Liver (tissue), 9 donors: ENCODE measurements around the gene IQSEC3. TPM values are rescaled to one million over a fixed set of nuclear protein-coding genes. Genes with fewer than 3 reads are reported as not detected.

Experiments used
- DNase-seq: peaks from one replicate; pipeline ENCODE4 v3.0.0-alpha.2; 2017; ENCODE audit warnings: low spot score
- H3K27ac ChIP-seq, 2 donors: one replicate each; pipeline ENCODE4 v1.7.0; 2013; ENCODE audit warnings: inconsistent platforms in 2 of 2, low read length in 2 of 2, control low read depth in 1 of 2, low read depth in 1 of 2, mild to moderate bottlenecking in 1 of 2
- H3K27me3 ChIP-seq, 4 donors: one replicate each; pipeline versions ENCODE4 v1.6.1 to v1.7.0; 2013; ENCODE audit warnings: low read length in 3 of 4, inconsistent platforms in 1 of 4, mild to moderate bottlenecking in 1 of 4, moderate library complexity in 1 of 4; ENCODE audit not compliant: control insufficient read depth in 4 of 4, insufficient read depth in 4 of 4
- H3K36me3 ChIP-seq, 4 donors: one replicate each; pipeline versions ENCODE4 v1.6.1 to v1.7.0; 2013; ENCODE audit warnings: low read length in 3 of 4, mild to moderate bottlenecking in 3 of 4, low read depth in 1 of 4, moderate library complexity in 1 of 4; ENCODE audit not compliant: control insufficient read depth in 4 of 4, insufficient read depth in 3 of 4
- H3K4me1 ChIP-seq, 4 donors: one replicate each; pipeline versions ENCODE4 v1.6.1 to v1.7.0; 2013; ENCODE audit warnings: low read length in 3 of 4, mild to moderate bottlenecking in 3 of 4, moderate library complexity in 1 of 4; ENCODE audit not compliant: control insufficient read depth in 4 of 4, insufficient read depth in 4 of 4
- H3K4me3 ChIP-seq, 3 donors: one replicate each; pipeline versions ENCODE4 v1.6.1 to v1.7.0; 2013; ENCODE audit warnings: low read length in 3 of 3, control low read depth in 1 of 3, low read depth in 1 of 3, mild to moderate bottlenecking in 1 of 3
- H3K9ac ChIP-seq, 2 donors: one replicate each; pipeline ENCODE4 v1.7.0; 2013; ENCODE audit warnings: low read length in 2 of 2, mild to moderate bottlenecking in 2 of 2, moderate library complexity in 2 of 2, control low read depth in 1 of 2, low read depth in 1 of 2
- H3K9me3 ChIP-seq, 4 donors: one replicate each; pipeline versions ENCODE4 v1.6.1 to v1.7.0; 2013; ENCODE audit warnings: low read length in 3 of 4; ENCODE audit not compliant: control insufficient read depth in 4 of 4
- EGR1 ChIP-seq, 2 donors: IDR thresholded peaks; 2 replicates each; pipeline ENCODE4 v1.6.1; 2016 to 2018; ENCODE audit warnings: antibody characterized with exemption in 2 of 2, low read depth in 2 of 2
- FOXA1 ChIP-seq: IDR thresholded peaks from 2 replicates; pipeline ENCODE4 v1.6.1; 2016; ENCODE audit warnings: antibody characterized with exemption
- FOXA2 ChIP-seq: IDR thresholded peaks from 2 replicates; pipeline ENCODE4 v1.6.1; 2016; ENCODE audit warnings: antibody characterized with exemption
- GABPA ChIP-seq, 2 donors: IDR thresholded peaks in 1 of 2; conservative IDR thresholded peaks in 1 of 2; 2 replicates each; pipeline ENCODE4 v1.6.1; 2016; ENCODE audit warnings: antibody characterized with exemption in 2 of 2, mild to moderate bottlenecking in 1 of 2, moderate library complexity in 1 of 2
- HNF4A ChIP-seq, 2 donors: conservative IDR thresholded peaks; 2 replicates each; pipeline ENCODE4 v1.6.1; 2016; ENCODE audit warnings: antibody characterized with exemption in 2 of 2, mild to moderate bottlenecking in 2 of 2
- HNF4G ChIP-seq: IDR thresholded peaks from 2 replicates; pipeline ENCODE4 v1.6.1; 2016; ENCODE audit warnings: antibody characterized with exemption
- JUND ChIP-seq, 2 donors: IDR thresholded peaks; 2 replicates each; pipeline ENCODE4 v1.6.1; 2016; ENCODE audit warnings: antibody characterized with exemption in 2 of 2
- NR2F2 ChIP-seq: IDR thresholded peaks from 2 replicates; pipeline ENCODE4 v1.6.1; 2016; ENCODE audit warnings: antibody characterized with exemption
- RAD21 ChIP-seq, 2 donors: IDR thresholded peaks; 2 replicates each; pipeline ENCODE4 v1.6.1; 2016; ENCODE audit warnings: antibody characterized with exemption in 2 of 2, mild to moderate bottlenecking in 2 of 2
- RXRA ChIP-seq, 2 donors: IDR thresholded peaks; 2 replicates each; pipeline ENCODE4 v1.6.1; 2017 to 2018; ENCODE audit warnings: antibody characterized with exemption in 2 of 2, mild to moderate bottlenecking in 1 of 2
- SP1 ChIP-seq: IDR thresholded peaks from 2 replicates; pipeline ENCODE4 v1.6.1; 2018; ENCODE audit warnings: antibody characterized with exemption, mild to moderate bottlenecking
- TAF1 ChIP-seq: conservative IDR thresholded peaks from 2 replicates; pipeline ENCODE4 v1.6.1; 2016; ENCODE audit warnings: antibody characterized with exemption, mild to moderate bottlenecking
- YY1 ChIP-seq: IDR thresholded peaks from 2 replicates; pipeline ENCODE4 v1.6.1; 2016; ENCODE audit warnings: antibody characterized with exemption, mild to moderate bottlenecking
- whole genome bisulfite sequencing: extraction: QIAGEN DNeasy Blood & Tissue Kit; methylation state at CpG from one replicate; pipeline ENCODE4 v1.1.7; 2013; 5-methylcytosine and 5-hydroxymethylcytosine counted together
- polyA plus RNA-seq, 2 donors: library from polyadenylated mRNA; stranded (reverse) in 1 of 2; unstranded in 1 of 2; fragments of 200-250 nt in 1 of 2; fragments of >200 nt in 1 of 2; fragmentation: Nextera tagmentation in 1 of 2; extraction: Ambion mirVana in 1 of 2; gene quantifications; one replicate each; pipeline versions ENCODE4 v1.2.1 to v1.2.3, GENCODE V29; 2013 to 2015
- total RNA-seq, 2 donors: library from RNA; depleted of rRNA; stranded (reverse); fragments of >200 nt; gene quantifications; one replicate each; pipeline ENCODE4 v1.2.3, GENCODE V29; 2014
- TF ChIP-seq, protein P1 (sequence below): IDR thresholded peaks from 2 replicates; pipeline ENCODE4 v1.6.1; 2016; ENCODE audit warnings: antibody characterized with exemption
- TF ChIP-seq, protein P2 (sequence below): IDR thresholded peaks from 2 replicates; pipeline ENCODE4 v1.6.1; 2016; ENCODE audit warnings: antibody characterized with exemption, mild to moderate bottlenecking
- TF ChIP-seq, protein P3 (sequence below): IDR thresholded peaks from 2 replicates; pipeline ENCODE4 v1.6.1; 2016; ENCODE audit warnings: antibody characterized with exemption
- donor health status: healthy.
- donor health status: healthy.
- donor health status: healthy.
- donor health status: healthy.
- donor health status: healthy.

IQSEC3 gene
- total and polyA plus RNA-seq, 4 donors: under 0.01 to 0.79 (median 0.48) TPM

DNA sequence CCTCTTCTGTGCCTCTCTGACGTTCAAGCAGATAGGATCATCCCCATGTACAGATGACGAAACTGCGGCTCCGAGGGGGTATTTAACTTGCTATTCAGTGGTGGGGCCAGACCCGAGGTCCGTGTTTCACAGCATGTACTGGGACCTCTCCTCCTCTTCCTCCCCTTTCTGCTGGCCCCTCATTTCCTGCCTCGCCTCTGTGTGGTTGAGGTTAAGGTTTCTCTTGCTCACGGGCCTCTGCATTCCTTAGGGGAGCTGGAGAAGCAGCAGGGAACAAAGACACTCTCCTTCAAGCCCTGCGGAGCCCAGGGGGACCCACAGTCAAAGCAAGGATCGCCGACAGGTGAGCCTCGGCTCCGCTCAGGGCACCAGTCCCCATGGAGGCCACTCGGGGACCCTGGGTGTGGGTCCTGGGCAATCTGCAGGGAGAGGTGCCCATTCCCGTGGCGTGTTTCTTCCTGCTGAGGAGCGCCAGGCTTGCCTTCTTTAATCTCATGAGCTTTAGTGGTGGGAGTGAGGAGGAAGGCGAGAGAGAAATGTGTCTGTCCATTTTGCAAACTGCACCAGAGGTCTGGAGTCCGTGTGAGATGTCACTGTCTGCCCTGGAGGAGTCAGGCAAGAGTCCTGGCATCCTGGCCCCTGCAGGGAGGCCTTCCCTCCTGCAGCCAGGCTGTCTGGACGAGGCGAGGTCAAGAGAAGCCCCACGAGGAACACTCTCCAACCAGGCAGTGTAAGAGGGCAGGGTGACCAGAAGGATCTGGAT lies 102.4 kb downstream of the IQSEC3 start:
- Histone ChIP-seq H3K9me3 (no peaks in the 10 kb centered on the region), H3K4me1 (peaks cover 0 to 13% (median 6%) of the 10 kb centered on the region in 4 donors), H3K4me3 (no peak overlapping the region), H3K36me3 (no peaks in the 10 kb centered on the region), H3K27ac (no peak overlapping the region), H3K9ac (no peak overlapping the region), H3K27me3 (no peaks in the 10 kb centered on the region)
- no peak for TF ChIP-seq GABPA (IDR thresholded peaks at IDR 0.05 in 1 of 2, conservative IDR thresholded peaks at IDR 0.05 in 1 of 2)
- no peak for TF ChIP-seq NR2F2
- TF ChIP-seq HNF4G: no peak
- TF ChIP-seq EGR1 (IDR thresholded peaks at IDR 0.05; ENCODE audit: low read depth in 2 of 2): no peak
- no peak for TF ChIP-seq RXRA (IDR thresholded peaks at IDR 0.05)
- no peak for TF ChIP-seq TAF1
- no peak for TF ChIP-seq FOXA1
- DNase-seq: no peak
- WGBS: 83% methylated on average over 22 of the region's 22 CpGs

DNA sequence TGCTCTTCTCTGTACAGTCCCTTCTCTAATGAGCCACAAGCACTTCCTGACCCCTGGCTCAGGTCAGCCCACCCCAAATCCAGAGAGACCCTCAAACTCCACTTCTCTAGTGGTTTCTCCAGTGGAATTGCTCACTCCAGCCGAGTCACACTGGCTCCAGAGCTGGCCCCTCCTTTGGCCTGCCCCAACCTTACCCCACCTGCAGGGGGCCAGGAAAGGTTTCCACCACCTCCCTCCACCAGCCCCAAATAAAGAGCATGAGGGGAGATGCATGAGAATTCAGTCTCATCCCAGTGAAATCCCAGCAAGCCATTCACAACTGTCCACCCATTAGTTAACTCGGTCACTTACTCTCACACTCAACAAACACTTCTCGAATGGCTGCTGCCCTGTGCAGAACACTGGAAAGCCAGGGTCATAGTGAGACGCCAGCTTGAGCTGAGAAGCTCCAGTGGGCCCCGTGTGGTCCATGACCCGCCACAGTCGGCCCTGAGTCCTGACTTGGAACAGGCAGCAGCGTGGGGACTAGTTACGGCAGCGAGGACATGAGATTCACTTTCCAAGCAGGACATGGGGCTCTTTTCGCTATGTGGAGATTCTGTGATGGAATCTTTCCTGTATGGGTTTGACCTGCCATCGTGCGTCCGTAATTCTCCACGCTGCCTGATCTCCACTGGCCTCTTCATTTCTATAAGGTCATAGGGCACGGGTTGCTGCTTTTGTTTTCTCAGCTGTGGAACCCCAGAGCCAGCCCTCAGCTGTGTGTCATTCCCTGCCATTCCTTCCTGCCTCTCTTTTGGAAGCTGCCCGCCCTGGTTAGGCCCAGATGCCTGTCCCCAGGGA lies 103.2 kb downstream of the IQSEC3 start:
- DNase-seq: no peak
- Histone ChIP-seq H3K9me3 (no peaks in the 10 kb centered on the region), H3K4me1 (peaks cover 0 to 13% (median 8%) of the 10 kb centered on the region in 4 donors), H3K27ac (no peak overlapping the region), H3K27me3 (no peaks in the 10 kb centered on the region), H3K9ac (no peak overlapping the region), H3K4me3 (no peak overlapping the region), H3K36me3 (no peaks in the 10 kb centered on the region)
- WGBS: 84% methylated on average over 17 of the region's 17 CpGs
- TF ChIP-seq SP1 (no peak), HNF4A (conservative IDR thresholded peaks at IDR 0.05) (no peak), TAF1 (no peak)
- TF ChIP-seq, protein P1, sequence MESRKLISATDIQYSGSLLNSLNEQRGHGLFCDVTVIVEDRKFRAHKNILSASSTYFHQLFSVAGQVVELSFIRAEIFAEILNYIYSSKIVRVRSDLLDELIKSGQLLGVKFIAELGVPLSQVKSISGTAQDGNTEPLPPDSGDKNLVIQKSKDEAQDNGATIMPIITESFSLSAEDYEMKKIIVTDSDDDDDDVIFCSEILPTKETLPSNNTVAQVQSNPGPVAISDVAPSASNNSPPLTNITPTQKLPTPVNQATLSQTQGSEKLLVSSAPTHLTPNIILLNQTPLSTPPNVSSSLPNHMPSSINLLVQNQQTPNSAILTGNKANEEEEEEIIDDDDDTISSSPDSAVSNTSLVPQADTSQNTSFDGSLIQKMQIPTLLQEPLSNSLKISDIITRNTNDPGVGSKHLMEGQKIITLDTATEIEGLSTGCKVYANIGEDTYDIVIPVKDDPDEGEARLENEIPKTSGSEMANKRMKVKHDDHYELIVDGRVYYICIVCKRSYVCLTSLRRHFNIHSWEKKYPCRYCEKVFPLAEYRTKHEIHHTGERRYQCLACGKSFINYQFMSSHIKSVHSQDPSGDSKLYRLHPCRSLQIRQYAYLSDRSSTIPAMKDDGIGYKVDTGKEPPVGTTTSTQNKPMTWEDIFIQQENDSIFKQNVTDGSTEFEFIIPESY: no peak

DNA sequence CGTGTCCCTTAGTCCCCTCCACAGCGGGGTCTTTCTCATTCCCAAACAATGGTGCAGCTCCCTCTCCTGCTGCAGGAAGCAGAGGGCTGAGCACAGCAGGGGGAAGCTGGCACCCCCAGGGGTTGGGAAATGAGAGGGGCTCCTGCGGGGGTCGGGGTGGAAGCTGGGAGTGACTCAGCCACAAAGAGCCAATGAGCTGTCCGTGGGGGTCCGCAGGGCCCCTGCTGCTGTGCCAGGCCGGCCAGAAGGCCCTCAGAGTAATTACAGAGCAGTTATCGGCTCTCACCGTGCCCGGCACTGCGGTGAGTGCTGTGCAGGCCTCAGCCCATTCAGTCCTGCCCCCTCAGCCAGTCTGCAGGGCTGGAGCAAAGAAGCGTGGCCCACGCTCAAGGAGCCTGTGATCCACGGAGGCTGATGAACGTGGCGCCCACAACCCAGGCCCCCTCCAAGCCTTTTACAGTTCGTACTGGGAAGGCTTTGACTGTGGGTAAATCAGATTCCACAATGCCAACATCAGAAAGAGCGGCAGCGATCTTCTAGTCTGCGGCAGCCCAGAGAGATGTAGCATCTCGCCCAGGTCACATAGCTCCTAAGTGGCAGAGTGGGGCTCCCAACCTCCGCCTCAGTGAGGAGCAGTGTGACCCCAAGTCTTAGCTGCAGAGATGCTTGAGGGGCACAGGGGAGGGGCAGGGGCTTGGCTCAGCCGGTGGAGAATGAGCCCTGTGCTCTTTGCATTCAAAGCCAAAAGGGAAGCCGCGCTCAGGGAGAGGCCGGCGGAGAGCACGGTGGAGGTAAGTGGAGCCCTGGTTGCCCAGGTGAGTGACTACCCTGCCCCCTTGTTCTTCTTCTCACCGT lies 104.0 kb downstream of the IQSEC3 start:
- Histone ChIP-seq H3K9me3 (no peaks in the 10 kb centered on the region), H3K4me3 (no peak overlapping the region), H3K27ac (no peak overlapping the region), H3K36me3 (no peaks in the 10 kb centered on the region), H3K9ac (no peak overlapping the region), H3K27me3 (no peaks in the 10 kb centered on the region), H3K4me1 (peaks cover 0 to 21% (median 10%) of the 10 kb centered on the region in 4 donors)
- TF ChIP-seq YY1: no peak
- TF ChIP-seq TAF1: no peak
- no peak for TF ChIP-seq HNF4G
- TF ChIP-seq EGR1 (IDR thresholded peaks at IDR 0.05; ENCODE audit: low read depth in 2 of 2): no peak
- no peak for TF ChIP-seq JUND (IDR thresholded peaks at IDR 0.05)
- TF ChIP-seq HNF4A (conservative IDR thresholded peaks at IDR 0.05): no peak
- TF ChIP-seq FOXA1: no peak
- TF ChIP-seq, protein P2, sequence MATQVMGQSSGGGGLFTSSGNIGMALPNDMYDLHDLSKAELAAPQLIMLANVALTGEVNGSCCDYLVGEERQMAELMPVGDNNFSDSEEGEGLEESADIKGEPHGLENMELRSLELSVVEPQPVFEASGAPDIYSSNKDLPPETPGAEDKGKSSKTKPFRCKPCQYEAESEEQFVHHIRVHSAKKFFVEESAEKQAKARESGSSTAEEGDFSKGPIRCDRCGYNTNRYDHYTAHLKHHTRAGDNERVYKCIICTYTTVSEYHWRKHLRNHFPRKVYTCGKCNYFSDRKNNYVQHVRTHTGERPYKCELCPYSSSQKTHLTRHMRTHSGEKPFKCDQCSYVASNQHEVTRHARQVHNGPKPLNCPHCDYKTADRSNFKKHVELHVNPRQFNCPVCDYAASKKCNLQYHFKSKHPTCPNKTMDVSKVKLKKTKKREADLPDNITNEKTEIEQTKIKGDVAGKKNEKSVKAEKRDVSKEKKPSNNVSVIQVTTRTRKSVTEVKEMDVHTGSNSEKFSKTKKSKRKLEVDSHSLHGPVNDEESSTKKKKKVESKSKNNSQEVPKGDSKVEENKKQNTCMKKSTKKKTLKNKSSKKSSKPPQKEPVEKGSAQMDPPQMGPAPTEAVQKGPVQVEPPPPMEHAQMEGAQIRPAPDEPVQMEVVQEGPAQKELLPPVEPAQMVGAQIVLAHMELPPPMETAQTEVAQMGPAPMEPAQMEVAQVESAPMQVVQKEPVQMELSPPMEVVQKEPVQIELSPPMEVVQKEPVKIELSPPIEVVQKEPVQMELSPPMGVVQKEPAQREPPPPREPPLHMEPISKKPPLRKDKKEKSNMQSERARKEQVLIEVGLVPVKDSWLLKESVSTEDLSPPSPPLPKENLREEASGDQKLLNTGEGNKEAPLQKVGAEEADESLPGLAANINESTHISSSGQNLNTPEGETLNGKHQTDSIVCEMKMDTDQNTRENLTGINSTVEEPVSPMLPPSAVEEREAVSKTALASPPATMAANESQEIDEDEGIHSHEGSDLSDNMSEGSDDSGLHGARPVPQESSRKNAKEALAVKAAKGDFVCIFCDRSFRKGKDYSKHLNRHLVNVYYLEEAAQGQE: no peak
- TF ChIP-seq GABPA (IDR thresholded peaks at IDR 0.05 in 1 of 2, conservative IDR thresholded peaks at IDR 0.05 in 1 of 2): no peak
- TF ChIP-seq RAD21 (IDR thresholded peaks at IDR 0.05): no peak
- TF ChIP-seq RXRA (IDR thresholded peaks at IDR 0.05): no peak
- TF ChIP-seq, protein P1: no peak
- no peak for TF ChIP-seq SP1
- no peak for TF ChIP-seq FOXA2
- TF ChIP-seq, protein P3, sequence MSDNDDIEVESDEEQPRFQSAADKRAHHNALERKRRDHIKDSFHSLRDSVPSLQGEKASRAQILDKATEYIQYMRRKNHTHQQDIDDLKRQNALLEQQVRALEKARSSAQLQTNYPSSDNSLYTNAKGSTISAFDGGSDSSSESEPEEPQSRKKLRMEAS: no peak
- TF ChIP-seq NR2F2: no peak
- DNase-seq: no peak
- 91% methylated on average over 29 of the region's 29 CpGs for WGBS
